Nephron (organoid): ENCODE results near the gene PRDM13.

Experiments
- H3K27ac Mint-ChIP-seq, 3 experiments: 2 replicates each; pipeline ENCODE4 v1.8.0; 2020; ENCODE audit warnings: mixed read lengths in 3 of 3, mild to moderate bottlenecking in 2 of 3, moderate library complexity in 1 of 3
- H3K27me3 Mint-ChIP-seq: 2 replicates; pipeline ENCODE4 v1.8.0; 2021; ENCODE audit warnings: low read depth, mild to moderate bottlenecking, moderate library complexity, mixed read lengths
- H3K36me3 Mint-ChIP-seq: 2 replicates; pipeline ENCODE4 v1.8.0; 2020; ENCODE audit warnings: low read depth, mixed read lengths
- H3K4me1 Mint-ChIP-seq: 2 replicates; pipeline ENCODE4 v1.8.0; 2020; ENCODE audit warnings: mixed read lengths
- H3K4me3 Mint-ChIP-seq, 3 experiments: 2 replicates each; pipeline ENCODE4 v1.8.0; 2020; ENCODE audit warnings: mild to moderate bottlenecking in 3 of 3, mixed read lengths in 3 of 3, moderate library complexity in 2 of 3
- H3K9me3 Mint-ChIP-seq: 2 replicates; pipeline ENCODE4 v1.8.0; 2020; ENCODE audit warnings: mixed read lengths
- TF ChIP-seq, protein P1 (sequence below), 3 experiments: fragments of 200-600 bp; sonication (generic); IDR thresholded peaks; one replicate each; pipeline ENCODE4 v1.5.0; 2021; ENCODE audit warnings: antibody characterized with exemption in 3 of 3; ENCODE audit not compliant: unreplicated experiment in 3 of 3

The PRDM13 gene

DNA sequence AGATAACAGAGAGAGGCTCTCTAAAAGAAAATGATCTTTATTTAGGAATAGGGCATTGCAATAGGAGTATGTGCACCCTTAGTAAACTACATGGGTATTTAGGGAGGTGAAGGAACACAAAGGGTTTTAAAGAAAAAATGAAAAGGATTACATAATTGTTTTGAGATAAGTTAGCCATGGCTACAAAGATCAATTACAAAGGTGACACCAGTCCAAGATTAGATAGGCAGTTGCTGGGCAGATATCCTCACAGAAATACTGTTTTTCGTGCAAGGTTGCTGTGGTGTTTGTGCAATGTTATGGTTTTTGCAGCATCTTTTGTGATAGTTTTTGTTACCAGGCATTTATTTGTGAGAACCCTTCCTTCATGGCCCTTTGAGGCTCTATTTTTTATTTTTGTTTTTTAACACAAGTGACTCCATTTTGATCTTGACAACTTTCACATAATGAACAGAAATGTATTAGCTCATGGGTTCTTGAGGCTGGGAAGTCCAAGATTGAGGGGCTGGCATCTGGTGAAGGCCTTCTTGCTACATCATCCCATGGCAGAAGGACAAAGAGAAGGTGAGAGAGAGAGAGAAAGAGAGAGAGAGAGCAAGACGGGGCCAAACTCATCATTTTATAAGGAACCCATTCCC, 32.5 kb upstream of the PRDM13 start:
- Mint-ChIP-seq H3K4me1 (no peaks in the 10 kb centered on the region), H3K9me3 (no peaks in the 10 kb centered on the region), H3K27ac (no peak overlapping the region), H3K4me3 (no peak overlapping the region), H3K27me3 (peaks cover 28% of the 10 kb centered on the region), H3K36me3 (no peaks in the 10 kb centered on the region)
- TF ChIP-seq, protein P1, sequence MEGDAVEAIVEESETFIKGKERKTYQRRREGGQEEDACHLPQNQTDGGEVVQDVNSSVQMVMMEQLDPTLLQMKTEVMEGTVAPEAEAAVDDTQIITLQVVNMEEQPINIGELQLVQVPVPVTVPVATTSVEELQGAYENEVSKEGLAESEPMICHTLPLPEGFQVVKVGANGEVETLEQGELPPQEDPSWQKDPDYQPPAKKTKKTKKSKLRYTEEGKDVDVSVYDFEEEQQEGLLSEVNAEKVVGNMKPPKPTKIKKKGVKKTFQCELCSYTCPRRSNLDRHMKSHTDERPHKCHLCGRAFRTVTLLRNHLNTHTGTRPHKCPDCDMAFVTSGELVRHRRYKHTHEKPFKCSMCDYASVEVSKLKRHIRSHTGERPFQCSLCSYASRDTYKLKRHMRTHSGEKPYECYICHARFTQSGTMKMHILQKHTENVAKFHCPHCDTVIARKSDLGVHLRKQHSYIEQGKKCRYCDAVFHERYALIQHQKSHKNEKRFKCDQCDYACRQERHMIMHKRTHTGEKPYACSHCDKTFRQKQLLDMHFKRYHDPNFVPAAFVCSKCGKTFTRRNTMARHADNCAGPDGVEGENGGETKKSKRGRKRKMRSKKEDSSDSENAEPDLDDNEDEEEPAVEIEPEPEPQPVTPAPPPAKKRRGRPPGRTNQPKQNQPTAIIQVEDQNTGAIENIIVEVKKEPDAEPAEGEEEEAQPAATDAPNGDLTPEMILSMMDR (IDR thresholded peaks at IDR 0.05; ENCODE audit: unreplicated experiment in 3 of 3): no peak

DNA sequence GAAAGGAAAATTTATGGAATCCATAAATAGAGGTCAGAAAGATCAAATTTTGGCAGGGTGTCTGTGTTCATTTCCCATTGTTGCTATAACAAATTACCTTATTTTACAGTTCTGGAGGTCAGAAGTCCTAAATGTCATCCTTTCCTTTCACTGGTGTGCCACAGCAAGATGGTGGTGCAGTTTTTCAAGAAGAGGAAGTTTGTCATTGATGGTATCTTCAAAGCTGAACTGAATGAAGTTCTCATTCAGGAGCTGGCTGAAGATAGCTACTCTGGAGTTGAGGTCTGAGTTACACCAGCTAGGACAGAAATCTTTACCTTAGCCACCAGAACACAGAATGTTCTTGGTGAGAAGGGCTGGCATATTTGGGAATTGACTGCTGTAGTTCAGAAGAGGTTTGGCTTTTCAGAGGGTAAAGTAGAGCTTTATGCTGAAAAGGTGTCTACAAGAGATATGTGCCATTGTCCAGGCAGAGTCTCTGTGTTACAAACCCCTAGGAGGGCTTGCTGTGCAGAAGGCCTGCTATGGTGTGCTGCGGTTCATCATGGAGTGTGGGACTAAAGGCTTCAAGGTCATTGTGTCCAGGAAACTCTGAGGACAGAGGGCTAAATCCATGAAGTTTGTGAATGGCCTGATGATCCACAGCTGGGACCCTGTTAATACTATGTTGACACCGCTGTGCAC, 30.9 kb upstream of the PRDM13 start:
- H3K4me1 Mint-ChIP-seq: no peaks in the 10 kb centered on the region
- no peaks in the 10 kb centered on the region for H3K9me3 Mint-ChIP-seq
- H3K36me3 Mint-ChIP-seq: no peaks in the 10 kb centered on the region
- TF ChIP-seq, protein P1 (IDR thresholded peaks at IDR 0.05; ENCODE audit: unreplicated experiment in 3 of 3): no peak
- H3K4me3 Mint-ChIP-seq: no peak overlapping the region
- H3K27me3 Mint-ChIP-seq: peaks cover 44% of the 10 kb centered on the region
- H3K27ac Mint-ChIP-seq: no peak overlapping the region

DNA sequence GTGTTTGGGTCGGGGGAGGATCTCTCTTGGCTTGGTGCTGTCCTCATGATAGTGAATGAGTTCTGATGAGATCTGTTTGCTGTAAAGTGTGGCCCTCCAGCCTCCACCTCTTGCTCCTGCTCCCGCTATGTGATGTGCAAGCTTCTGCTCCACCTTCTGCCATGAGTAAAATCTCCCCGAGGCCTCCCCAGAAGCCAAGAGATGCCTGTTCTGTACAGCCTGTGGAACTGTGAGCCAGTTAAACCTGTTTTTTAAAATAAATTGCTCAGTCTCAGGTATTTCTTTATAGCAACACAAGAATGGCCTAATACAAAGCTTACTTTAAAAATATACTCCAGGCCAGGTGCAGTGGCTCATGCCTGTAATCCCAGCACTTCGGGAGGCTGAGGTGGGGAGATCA, 26.9 kb upstream of the PRDM13 start:
- no peaks in the 10 kb centered on the region for H3K4me1 Mint-ChIP-seq
- no peaks in the 10 kb centered on the region for H3K36me3 Mint-ChIP-seq
- peaks cover 80% of the 10 kb centered on the region for H3K27me3 Mint-ChIP-seq
- H3K9me3 Mint-ChIP-seq: no peaks in the 10 kb centered on the region
- H3K4me3 Mint-ChIP-seq: no peak overlapping the region
- TF ChIP-seq, protein P1 (IDR thresholded peaks at IDR 0.05; ENCODE audit: unreplicated experiment in 3 of 3): no peak
- H3K27ac Mint-ChIP-seq: no peak overlapping the region

DNA sequence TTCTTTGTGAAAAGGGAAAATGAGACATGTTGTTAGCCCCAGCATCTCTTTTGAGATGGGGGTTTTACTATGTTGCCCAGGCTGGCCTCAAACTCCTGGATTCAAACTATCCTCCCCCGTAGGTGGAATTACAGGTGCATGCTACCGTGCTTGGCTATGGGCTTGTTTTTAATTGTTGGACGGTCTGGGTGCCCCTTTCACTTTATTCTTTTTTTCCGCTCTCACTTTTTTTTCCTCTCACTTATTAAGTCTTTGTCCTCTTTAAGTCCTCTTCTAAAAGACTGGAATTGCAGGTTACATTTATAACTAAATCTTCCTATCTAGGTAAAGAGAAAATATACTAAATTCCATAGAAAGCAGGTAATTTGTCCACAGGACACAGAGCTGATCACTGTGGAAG, 18.8 kb upstream of the PRDM13 start:
- H3K4me3 Mint-ChIP-seq: no peak overlapping the region
- TF ChIP-seq, protein P1 (IDR thresholded peaks at IDR 0.05; ENCODE audit: unreplicated experiment in 3 of 3): no peak
- H3K36me3 Mint-ChIP-seq: no peaks in the 10 kb centered on the region
- H3K27me3 Mint-ChIP-seq: peaks cover 92% of the 10 kb centered on the region
- peaks cover 5% of the 10 kb centered on the region for H3K9me3 Mint-ChIP-seq
- peaks cover 19% of the 10 kb centered on the region for H3K4me1 Mint-ChIP-seq
- no peak overlapping the region for H3K27ac Mint-ChIP-seq

DNA sequence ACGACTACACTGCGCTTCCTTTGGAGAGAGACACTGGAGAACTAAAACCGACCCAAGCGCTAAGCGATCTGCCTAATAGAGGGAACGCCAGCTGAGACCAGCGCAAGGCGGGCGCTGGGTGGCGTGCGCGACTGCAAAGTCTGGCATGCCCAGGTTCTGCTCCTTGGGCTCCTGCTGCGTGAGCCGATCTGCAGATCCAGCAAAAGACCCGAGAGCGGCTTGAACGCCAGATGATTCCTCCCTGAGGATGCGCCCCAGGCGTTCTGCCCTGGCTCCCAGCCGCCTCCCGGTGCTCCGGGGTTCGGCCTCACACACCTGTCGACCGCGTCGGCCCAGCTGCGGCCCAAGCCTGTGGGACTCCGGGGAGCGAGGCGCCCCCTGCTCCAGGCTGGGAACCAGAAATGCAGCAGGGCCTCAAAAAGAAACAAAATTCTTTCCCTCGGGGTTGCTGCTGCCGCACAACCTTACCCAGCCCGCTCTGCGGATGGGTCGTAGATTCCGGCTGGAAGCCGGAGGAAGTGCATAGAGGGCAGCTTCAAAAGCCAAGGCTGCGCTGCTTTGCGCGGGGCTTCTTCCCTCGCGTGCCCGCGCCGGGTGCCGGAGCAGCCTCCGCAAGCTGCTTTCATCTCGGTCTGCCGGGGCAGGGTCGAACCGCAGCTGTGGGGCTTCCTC, 17.9 kb upstream of the PRDM13 start:
- Mint-ChIP-seq H3K27me3 (peaks cover 92% of the 10 kb centered on the region), H3K4me1 (peaks cover 19% of the 10 kb centered on the region), H3K4me3 (peak overlapping the region; percentile 84 to 86 (median 86)), H3K36me3 (no peaks in the 10 kb centered on the region), H3K9me3 (peaks cover 5% of the 10 kb centered on the region), H3K27ac (no peak overlapping the region)
- TF ChIP-seq, protein P1 (IDR thresholded peaks at IDR 0.05; ENCODE audit: unreplicated experiment in 3 of 3): peak; percentile 36 to 46 (median 37)
